Measurements from ENCODE around the gene LYZL1.
"Not testable (repeated sequence)": the region's sequence is repeated elsewhere in the genome, so short reads cannot be mapped to it uniquely, and the experiment has no call there.

The LYZL1 gene

GRCh38 chr10:29326886-29327745 lies 38.2 kb downstream of the LYZL1 start:
- TF ChIP-seq CTCF (IDR thresholded peaks at IDR 0.05; ENCODE audit: extremely low read depth, missing control alignments) = no peak
- no peak for DNase-seq (ENCODE audit: low spot score)

GRCh38 chr10:29327746-29328102 lies 38.9 kb downstream of the LYZL1 start:
- no peak for DNase-seq (ENCODE audit: low spot score)
- TF ChIP-seq CTCF (IDR thresholded peaks at IDR 0.05; ENCODE audit: extremely low read depth, missing control alignments) = no peak

GRCh38 chr10:29328983-29329382 lies 40.1 kb downstream of the LYZL1 start:
- DNase-seq (ENCODE audit: low spot score) = no peak
- no peak for TF ChIP-seq CTCF (IDR thresholded peaks at IDR 0.05; ENCODE audit: extremely low read depth, missing control alignments)

DNA sequence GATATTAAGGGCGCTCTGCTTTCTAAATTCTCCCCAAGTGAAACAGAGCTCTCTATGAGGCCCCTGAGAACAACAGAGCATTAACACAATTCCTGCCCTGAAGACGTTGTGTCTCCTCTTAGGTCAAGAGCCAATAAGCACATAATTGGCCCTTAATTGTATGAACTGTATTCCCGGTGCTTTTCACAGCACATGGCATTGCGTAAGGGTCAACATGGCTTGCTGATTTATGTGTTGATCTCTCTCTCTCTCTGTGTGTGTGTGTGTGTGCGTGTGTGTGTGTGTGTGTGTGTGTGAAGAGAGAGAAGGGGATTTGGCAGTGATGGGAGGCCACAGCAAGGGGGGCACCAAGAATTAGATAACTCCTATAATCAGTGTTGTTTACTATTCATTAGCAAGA lies 40.5 kb downstream of the LYZL1 start:
- TF ChIP-seq CTCF (IDR thresholded peaks at IDR 0.05; ENCODE audit: extremely low read depth, missing control alignments) = no peak
- no peak for DNase-seq (ENCODE audit: low spot score)

DNA sequence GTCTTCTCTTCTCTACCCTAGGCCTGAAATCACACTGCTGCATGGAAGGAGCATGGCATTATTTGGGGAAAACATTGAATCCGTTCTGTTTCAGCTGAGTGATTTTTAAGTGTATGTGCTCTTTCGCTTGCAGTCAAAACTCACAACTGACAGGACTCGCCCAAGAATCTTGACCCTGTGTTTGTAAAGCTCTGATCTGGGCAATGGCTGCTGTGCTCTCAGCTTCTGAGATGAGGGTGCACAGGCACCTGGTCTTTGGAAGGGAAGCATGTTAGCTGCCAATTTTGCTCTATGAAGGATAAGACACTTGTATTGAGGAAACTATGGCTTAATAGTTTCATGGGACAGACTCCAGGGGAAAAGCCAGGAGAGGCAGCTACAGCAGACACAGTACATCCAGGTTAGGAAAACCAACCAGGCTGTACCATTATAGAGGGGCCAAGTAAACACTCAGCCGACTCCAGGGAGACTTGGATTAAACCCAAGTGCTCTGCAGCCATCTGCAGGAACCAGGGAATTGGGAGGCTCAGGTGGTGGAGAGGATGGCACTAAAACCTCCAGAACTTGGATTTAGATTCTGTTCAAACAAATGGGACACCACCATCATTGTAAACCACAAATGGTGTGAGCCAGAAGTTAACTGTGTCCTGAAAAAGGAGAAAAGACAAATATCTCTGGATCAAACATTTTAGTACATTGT lies 43.3 kb downstream of the LYZL1 start:
- DNase-seq (ENCODE audit: low spot score) = no peak
- no peak for TF ChIP-seq CTCF (IDR thresholded peaks at IDR 0.05; ENCODE audit: extremely low read depth, missing control alignments)

DNA sequence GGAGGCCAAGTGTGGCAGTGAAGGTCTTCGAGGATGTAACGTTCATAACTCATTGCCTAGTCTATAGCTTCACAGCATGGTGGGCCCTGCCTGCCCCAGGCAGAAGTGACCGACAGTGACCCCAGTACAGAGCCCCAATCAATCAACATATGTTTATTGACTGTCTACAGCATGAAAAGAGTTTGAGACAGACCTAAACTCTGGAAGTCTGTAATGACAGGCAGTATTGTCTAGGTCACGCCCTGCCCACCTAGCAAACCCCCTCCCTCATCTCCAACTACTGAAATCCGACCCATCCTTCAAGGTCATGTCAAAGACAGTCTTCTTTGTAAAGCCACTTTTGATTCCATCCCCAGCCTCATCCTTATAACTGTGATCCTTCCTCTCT lies 43.9 kb downstream of the LYZL1 start:
- no peak for TF ChIP-seq CTCF (IDR thresholded peaks at IDR 0.05; ENCODE audit: extremely low read depth, missing control alignments)
- DNase-seq (ENCODE audit: low spot score) = no peak

GRCh38 chr10:29337526-29337925 lies 48.7 kb downstream of the LYZL1 start:
- DNase-seq (ENCODE audit: low spot score) = not testable (repeated sequence)
